Measurements from ENCODE around the gene GRIK4. TPM values are rescaled to one million over a fixed set of nuclear protein-coding genes. Genes with fewer than 3 reads are reported as not detected.
A peak's percentile ranks its signal among the peaks of the same experiment; 100 is the strongest.

GRIK4 gene
- total and polyA plus RNA-seq, 4 donors, result 0.41 to 4.9 (median 1.7) TPM

DNA sequence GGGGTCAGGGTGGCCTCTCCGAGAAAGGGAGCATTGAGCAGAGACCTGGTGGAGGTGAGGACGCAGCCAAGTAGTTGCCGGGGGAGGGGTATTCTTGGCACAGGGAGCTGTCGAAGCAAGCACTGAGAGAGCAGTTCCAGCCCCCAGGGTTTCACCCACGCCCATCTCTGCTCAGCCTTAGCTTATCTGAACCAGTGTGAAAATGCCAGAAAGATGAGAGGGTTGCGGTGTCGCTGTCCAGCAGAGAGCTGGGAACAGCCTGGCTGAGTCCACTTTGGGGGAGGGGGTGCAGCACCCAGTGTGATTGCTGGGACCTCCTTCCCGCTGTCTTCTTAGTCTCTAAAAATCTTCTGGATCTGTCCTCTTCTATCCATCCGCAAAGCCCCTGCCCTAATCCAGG, 389.1 kb downstream of the GRIK4 start:
- H3K4me1 ChIP-seq (ENCODE audit: control insufficient read depth in 5 of 5, insufficient read depth in 5 of 5, low read length in 5 of 5), result no peaks in the 10 kb centered on the region
- no peak overlapping the region for H3K9ac ChIP-seq (ENCODE audit: insufficient read depth in 1 of 2, low read length in 2 of 2)
- ATAC-seq (ENCODE audit: insufficient read depth, low FRiP score), result no peak
- peaks cover 0 to 4% (median 0%) of the 10 kb centered on the region in 4 donors for H3K9me3 ChIP-seq (ENCODE audit: control insufficient read depth in 4 of 4, insufficient read depth in 3 of 4, low read length in 3 of 4)
- TF ChIP-seq, protein P1, sequence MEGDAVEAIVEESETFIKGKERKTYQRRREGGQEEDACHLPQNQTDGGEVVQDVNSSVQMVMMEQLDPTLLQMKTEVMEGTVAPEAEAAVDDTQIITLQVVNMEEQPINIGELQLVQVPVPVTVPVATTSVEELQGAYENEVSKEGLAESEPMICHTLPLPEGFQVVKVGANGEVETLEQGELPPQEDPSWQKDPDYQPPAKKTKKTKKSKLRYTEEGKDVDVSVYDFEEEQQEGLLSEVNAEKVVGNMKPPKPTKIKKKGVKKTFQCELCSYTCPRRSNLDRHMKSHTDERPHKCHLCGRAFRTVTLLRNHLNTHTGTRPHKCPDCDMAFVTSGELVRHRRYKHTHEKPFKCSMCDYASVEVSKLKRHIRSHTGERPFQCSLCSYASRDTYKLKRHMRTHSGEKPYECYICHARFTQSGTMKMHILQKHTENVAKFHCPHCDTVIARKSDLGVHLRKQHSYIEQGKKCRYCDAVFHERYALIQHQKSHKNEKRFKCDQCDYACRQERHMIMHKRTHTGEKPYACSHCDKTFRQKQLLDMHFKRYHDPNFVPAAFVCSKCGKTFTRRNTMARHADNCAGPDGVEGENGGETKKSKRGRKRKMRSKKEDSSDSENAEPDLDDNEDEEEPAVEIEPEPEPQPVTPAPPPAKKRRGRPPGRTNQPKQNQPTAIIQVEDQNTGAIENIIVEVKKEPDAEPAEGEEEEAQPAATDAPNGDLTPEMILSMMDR (IDR thresholded peaks at IDR 0.05; ENCODE audit: control extremely low read depth, extremely low read depth), result no peak
- peak; percentile 40 to 63 (median 51) for DNase-seq
- no peak overlapping the region for H3K4me3 ChIP-seq
- H3K36me3 ChIP-seq (ENCODE audit: control insufficient read depth in 4 of 4, insufficient read depth in 4 of 4, low read length in 4 of 4), result peaks cover 0 to 4% (median 1%) of the 10 kb centered on the region in 4 donors
- H3K27me3 ChIP-seq (ENCODE audit: control insufficient read depth in 3 of 3, insufficient read depth in 3 of 3, low read length in 2 of 3), result peaks cover 0 to 17% (median 0%) of the 10 kb centered on the region in 3 donors
- H3K27ac ChIP-seq (ENCODE audit: low read depth in 1 of 2, low read length in 1 of 2), result no peak overlapping the region
- WGBS, 2 donors, result 54 to 72% methylated on average over 9 of the region's 9 CpGs

DNA sequence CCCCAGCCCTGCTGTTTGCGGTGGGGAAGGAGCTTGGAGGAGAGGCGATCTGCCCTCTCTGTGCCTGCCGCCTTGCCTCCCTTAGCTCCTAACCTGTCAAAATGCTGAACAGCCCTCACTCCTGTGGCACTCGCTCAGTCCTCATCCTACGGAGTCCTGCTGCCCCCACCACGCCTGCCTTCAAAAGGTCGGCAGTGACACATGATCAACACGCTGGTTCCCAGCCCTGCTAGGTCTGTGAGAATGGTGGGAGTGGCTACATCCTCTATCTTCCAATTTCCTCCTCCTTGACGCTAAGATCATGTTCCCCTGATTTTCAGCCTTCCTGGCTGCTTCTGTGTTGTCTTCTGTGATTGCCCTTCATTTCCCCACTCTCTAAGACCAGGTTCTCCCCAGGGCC, 392.1 kb downstream of the GRIK4 start:
- no peak for DNase-seq
- Histone ChIP-seq H3K4me1 (ENCODE audit: control insufficient read depth in 5 of 5, insufficient read depth in 5 of 5, low read length in 5 of 5) (peaks cover 0 to 10% (median 0%) of the 10 kb centered on the region in 5 donors), H3K27me3 (ENCODE audit: control insufficient read depth in 3 of 3, insufficient read depth in 3 of 3, low read length in 2 of 3) (peaks cover 0 to 17% (median 0%) of the 10 kb centered on the region in 3 donors), H3K9me3 (ENCODE audit: control insufficient read depth in 4 of 4, insufficient read depth in 3 of 4, low read length in 3 of 4) (peaks cover 0 to 4% (median 0%) of the 10 kb centered on the region in 4 donors), H3K4me3 (no peak overlapping the region), H3K9ac (ENCODE audit: insufficient read depth in 1 of 2, low read length in 2 of 2) (no peak overlapping the region), H3K27ac (ENCODE audit: low read depth in 1 of 2, low read length in 1 of 2) (no peak overlapping the region), H3K36me3 (ENCODE audit: control insufficient read depth in 4 of 4, insufficient read depth in 4 of 4, low read length in 4 of 4) (peaks cover 0 to 6% (median 1%) of the 10 kb centered on the region in 4 donors)
- ATAC-seq (ENCODE audit: insufficient read depth, low FRiP score), result no peak
- TF ChIP-seq, protein P1 (IDR thresholded peaks at IDR 0.05; ENCODE audit: control extremely low read depth, extremely low read depth), result no peak
- 52 to 57% methylated on average over 9 of the region's 9 CpGs for WGBS, 2 donors

DNA sequence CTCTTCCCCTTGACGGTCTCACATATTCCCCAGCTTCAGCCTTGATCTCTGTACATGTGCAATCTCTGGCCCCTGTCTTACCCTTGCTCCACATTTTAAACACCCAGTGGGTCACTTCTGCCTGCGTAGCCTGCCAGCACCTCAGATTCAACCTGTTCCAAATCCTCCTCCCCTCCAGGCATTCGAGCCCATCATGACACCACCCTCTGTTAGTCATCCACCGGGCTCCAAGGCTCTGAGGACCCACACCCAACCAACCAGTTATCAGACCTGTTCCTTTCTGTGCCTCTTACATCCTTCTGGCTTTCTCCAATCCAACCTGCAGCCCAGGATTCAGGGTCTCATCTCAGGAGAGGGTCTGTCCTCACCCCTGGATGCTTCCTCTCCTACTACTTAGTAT, 392.6 kb downstream of the GRIK4 start:
- ATAC-seq (ENCODE audit: insufficient read depth, low FRiP score), result no peak
- Histone ChIP-seq H3K27me3 (ENCODE audit: control insufficient read depth in 3 of 3, insufficient read depth in 3 of 3, low read length in 2 of 3) (peaks cover 0 to 17% (median 0%) of the 10 kb centered on the region in 3 donors), H3K4me1 (ENCODE audit: control insufficient read depth in 5 of 5, insufficient read depth in 5 of 5, low read length in 5 of 5) (peaks cover 0 to 12% (median 0%) of the 10 kb centered on the region in 5 donors), H3K9ac (ENCODE audit: insufficient read depth in 1 of 2, low read length in 2 of 2) (no peak overlapping the region), H3K4me3 (no peak overlapping the region), H3K9me3 (ENCODE audit: control insufficient read depth in 4 of 4, insufficient read depth in 3 of 4, low read length in 3 of 4) (peaks cover 0 to 4% (median 0%) of the 10 kb centered on the region in 4 donors), H3K36me3 (ENCODE audit: control insufficient read depth in 4 of 4, insufficient read depth in 4 of 4, low read length in 4 of 4) (peaks cover 0 to 7% (median 1%) of the 10 kb centered on the region in 4 donors), H3K27ac (ENCODE audit: low read depth in 1 of 2, low read length in 1 of 2) (no peak overlapping the region)
- DNase-seq, result no peak
- TF ChIP-seq, protein P1 (IDR thresholded peaks at IDR 0.05; ENCODE audit: control extremely low read depth, extremely low read depth), result no peak
- 65 to 76% methylated on average over 4 of the region's 4 CpGs for WGBS, 2 donors

DNA sequence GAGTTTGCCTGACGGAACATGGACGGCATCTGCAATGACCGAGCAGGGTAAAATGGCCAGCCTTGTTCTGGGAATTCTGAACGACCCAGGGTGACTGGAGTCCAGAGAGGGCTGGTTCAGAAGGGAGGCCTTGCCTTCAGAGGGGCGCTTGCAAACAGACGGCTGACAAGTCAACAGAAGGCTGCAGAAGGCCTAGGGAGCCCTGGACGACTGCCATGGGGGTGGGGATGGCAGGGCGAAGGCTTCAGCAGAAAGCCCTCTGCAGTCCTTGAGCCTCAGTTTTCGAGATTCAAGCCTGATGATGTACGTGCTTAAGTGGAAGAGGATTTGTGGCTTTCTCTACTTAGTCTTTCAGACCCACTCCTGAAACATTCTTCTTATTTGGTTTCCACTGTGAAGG, 395.2 kb downstream of the GRIK4 start:
- Histone ChIP-seq H3K4me3 (no peak overlapping the region), H3K36me3 (ENCODE audit: control insufficient read depth in 4 of 4, insufficient read depth in 4 of 4, low read length in 4 of 4) (peaks cover 0 to 7% (median under 1%) of the 10 kb centered on the region in 4 donors), H3K9ac (ENCODE audit: insufficient read depth in 1 of 2, low read length in 2 of 2) (no peak overlapping the region), H3K27me3 (ENCODE audit: control insufficient read depth in 3 of 3, insufficient read depth in 3 of 3, low read length in 2 of 3) (peaks cover 0 to 10% (median 0%) of the 10 kb centered on the region in 3 donors), H3K4me1 (ENCODE audit: control insufficient read depth in 5 of 5, insufficient read depth in 5 of 5, low read length in 5 of 5) (peaks cover 0 to 12% (median 0%) of the 10 kb centered on the region in 5 donors), H3K9me3 (ENCODE audit: control insufficient read depth in 4 of 4, insufficient read depth in 3 of 4, low read length in 3 of 4) (peaks cover 0 to 4% (median 0%) of the 10 kb centered on the region in 4 donors), H3K27ac (ENCODE audit: low read depth in 1 of 2, low read length in 1 of 2) (no peak overlapping the region)
- TF ChIP-seq, protein P1 (IDR thresholded peaks at IDR 0.05; ENCODE audit: control extremely low read depth, extremely low read depth), result no peak
- ATAC-seq (ENCODE audit: insufficient read depth, low FRiP score), result no peak
- WGBS, 2 donors, result 75 to 93% methylated on average over 10 of the region's 10 CpGs
- peak in 2 of 3 donors; percentile 26 to 49 for DNase-seq

All from lung (tissue), 12 donors.